ENCODE results near the gene KBTBD3. TPM values are rescaled to one million over a fixed set of nuclear protein-coding genes. Genes with fewer than 3 reads are reported as not detected.
A peak's percentile ranks its signal among the peaks of the same experiment; 100 is the strongest.

Gene KBTBD3
- total RNA-seq, 2 experiments from 2014 or later = 6.5 to 10.3 TPM

- Histone ChIP-seq H3K4me3 (ENCODE audit: low read depth, low read length, poor library complexity, severe bottlenecking) (no peak overlapping the region), H3K79me2 (ENCODE audit: insufficient read depth, low read depth, low read length) (peaks cover 75% of the 10 kb centered on the region), H3K36me3 (ENCODE audit: insufficient read depth, low read length) (peaks cover 95% of the 10 kb centered on the region), H3K9me2 (ENCODE audit: insufficient read depth, low read length) (no peaks in the 10 kb centered on the region), H3K9me3 (ENCODE audit: low read length) (no peaks in the 10 kb centered on the region), H4K20me1 (ENCODE audit: insufficient read depth, low read length) (peaks cover 24% of the 10 kb centered on the region; the same call in 1 of the 2 replicates), H3K4me2 (ENCODE audit: low read length) (no peak overlapping the region), H3K27ac (ENCODE audit: low read depth, low read length, poor library complexity, severe bottlenecking) (no peak overlapping the region), H3K4me1 (ENCODE audit: insufficient read depth, low read length, poor library complexity, severe bottlenecking) (no peaks in the 10 kb centered on the region), H2AFZ (ENCODE audit: low read length) (no peak overlapping the region)
- intact Hi-C loops (cut with micrococcal nuclease; ENCODE audit: unreplicated experiment) = no loop called here
- TF ChIP-seq, protein P1, sequence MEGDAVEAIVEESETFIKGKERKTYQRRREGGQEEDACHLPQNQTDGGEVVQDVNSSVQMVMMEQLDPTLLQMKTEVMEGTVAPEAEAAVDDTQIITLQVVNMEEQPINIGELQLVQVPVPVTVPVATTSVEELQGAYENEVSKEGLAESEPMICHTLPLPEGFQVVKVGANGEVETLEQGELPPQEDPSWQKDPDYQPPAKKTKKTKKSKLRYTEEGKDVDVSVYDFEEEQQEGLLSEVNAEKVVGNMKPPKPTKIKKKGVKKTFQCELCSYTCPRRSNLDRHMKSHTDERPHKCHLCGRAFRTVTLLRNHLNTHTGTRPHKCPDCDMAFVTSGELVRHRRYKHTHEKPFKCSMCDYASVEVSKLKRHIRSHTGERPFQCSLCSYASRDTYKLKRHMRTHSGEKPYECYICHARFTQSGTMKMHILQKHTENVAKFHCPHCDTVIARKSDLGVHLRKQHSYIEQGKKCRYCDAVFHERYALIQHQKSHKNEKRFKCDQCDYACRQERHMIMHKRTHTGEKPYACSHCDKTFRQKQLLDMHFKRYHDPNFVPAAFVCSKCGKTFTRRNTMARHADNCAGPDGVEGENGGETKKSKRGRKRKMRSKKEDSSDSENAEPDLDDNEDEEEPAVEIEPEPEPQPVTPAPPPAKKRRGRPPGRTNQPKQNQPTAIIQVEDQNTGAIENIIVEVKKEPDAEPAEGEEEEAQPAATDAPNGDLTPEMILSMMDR (conservative IDR thresholded peaks at IDR 0.05; ENCODE audit: low read length) = no peak
- no peak for TF ChIP-seq EZH2phosphoT487 (IDR thresholded peaks at IDR 0.05; ENCODE audit: borderline replicate concordance, low read depth, low read length)
- ChIA-PET POLR2A (interaction anchor here (1.0 kb wide), 1 partner anchor 8 kb away, joined by 3 read pairs; no protein-coding TSS in a partner anchor), CTCF (ENCODE audit: unreplicated experiment) (no interaction called here)
- BruUV-seq (replicated peaks) = no TSS peak
- DNase-seq (ENCODE audit: low spot score) = no peak
These were observed 11.7 kb upstream of the KBTBD3 start for GRCh38 chr11:106088896-106089295.

DNA sequence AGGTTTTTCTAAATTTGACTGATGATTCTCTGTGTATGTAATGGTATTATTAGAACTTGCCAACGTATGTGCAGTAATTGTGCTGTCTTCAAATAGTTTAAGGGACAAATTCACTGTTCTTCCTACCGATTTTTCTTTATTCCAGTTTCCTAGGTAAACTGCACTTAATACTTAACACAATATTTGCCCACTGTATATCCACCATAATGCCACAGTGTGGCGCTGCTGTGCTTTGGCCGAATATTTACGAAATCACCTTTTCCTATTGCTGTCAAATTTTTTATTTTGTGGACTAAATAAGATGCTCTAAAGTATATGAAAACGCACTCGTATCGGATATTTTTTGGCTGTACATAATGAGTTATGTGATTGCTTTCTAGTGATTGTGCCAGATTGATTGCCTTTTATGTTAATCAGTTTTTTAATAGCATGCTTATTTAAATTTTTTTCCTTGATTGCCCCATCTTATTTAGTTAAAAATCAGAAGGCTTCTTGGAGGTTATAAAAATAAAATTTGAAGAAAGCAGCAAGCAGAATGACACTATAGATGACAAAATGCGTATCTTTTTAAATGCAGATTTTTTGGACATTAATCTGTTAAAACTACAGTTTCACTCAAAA is 10.8 kb upstream of the KBTBD3 start:
- Histone ChIP-seq H3K79me2 (ENCODE audit: insufficient read depth, low read depth, low read length) (peaks cover 84% of the 10 kb centered on the region), H3K9me2 (ENCODE audit: insufficient read depth, low read length) (no peaks in the 10 kb centered on the region), H3K36me3 (ENCODE audit: insufficient read depth, low read length) (peaks cover 94% of the 10 kb centered on the region), H3K9me3 (ENCODE audit: low read length) (no peaks in the 10 kb centered on the region), H3K27ac (ENCODE audit: low read depth, low read length, poor library complexity, severe bottlenecking) (no peak overlapping the region), H3K4me2 (ENCODE audit: low read length) (no peak overlapping the region), H2AFZ (ENCODE audit: low read length) (no peak overlapping the region), H4K20me1 (ENCODE audit: insufficient read depth, low read length) (peaks cover 27% of the 10 kb centered on the region; the same call in 1 of the 2 replicates), H3K4me1 (ENCODE audit: insufficient read depth, low read length, poor library complexity, severe bottlenecking) (no peaks in the 10 kb centered on the region), H3K4me3 (ENCODE audit: low read depth, low read length, poor library complexity, severe bottlenecking) (no peak overlapping the region)
- DNase-seq (ENCODE audit: low spot score) = peak; percentile 42
- intact Hi-C loops (cut with micrococcal nuclease; ENCODE audit: unreplicated experiment) = no loop called here
- POLR2A ChIA-PET = no interaction called here
- CTCF ChIA-PET (ENCODE audit: unreplicated experiment) = interaction anchor here (0.5 kb wide), 1 partner anchor 11 kb away, joined by 4 read pairs; the partner anchor contains the start of gene KBTBD3
- no TSS peak for BruUV-seq (replicated peaks)
- TF ChIP-seq, protein P1 (conservative IDR thresholded peaks at IDR 0.05; ENCODE audit: low read length) = peak; percentile 96
- no peak for TF ChIP-seq EZH2phosphoT487 (IDR thresholded peaks at IDR 0.05; ENCODE audit: borderline replicate concordance, low read depth, low read length)

DNA sequence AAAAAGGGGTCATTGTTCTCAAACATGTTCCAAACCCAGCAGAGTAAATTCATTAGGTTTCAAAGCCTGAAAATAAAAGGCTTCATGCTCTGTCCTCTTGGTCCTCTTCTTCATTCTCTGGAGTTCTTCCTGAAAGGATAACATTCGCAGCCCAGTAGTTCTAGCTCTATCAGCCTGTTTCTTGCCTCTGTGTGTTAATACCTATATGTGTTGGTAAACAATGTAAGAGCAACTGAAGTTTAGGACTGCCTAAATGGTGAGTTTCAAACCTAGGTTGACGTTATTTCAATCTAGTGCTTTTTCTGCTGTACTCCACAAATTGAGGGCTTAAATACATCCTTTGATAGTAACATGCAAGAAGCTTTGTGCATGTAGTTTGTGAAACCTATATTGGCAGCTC is 9.7 kb upstream of the KBTBD3 start:
- Histone ChIP-seq H3K27ac (ENCODE audit: low read depth, low read length, poor library complexity, severe bottlenecking) (no peak overlapping the region), H3K36me3 (ENCODE audit: insufficient read depth, low read length) (peaks cover 94% of the 10 kb centered on the region), H3K4me3 (ENCODE audit: low read depth, low read length, poor library complexity, severe bottlenecking) (no peak overlapping the region), H3K4me2 (ENCODE audit: low read length) (no peak overlapping the region), H3K79me2 (ENCODE audit: insufficient read depth, low read depth, low read length) (peaks cover 95% of the 10 kb centered on the region), H2AFZ (ENCODE audit: low read length) (no peak overlapping the region), H3K9me3 (ENCODE audit: low read length) (no peaks in the 10 kb centered on the region), H3K9me2 (ENCODE audit: insufficient read depth, low read length) (no peaks in the 10 kb centered on the region), H3K4me1 (ENCODE audit: insufficient read depth, low read length, poor library complexity, severe bottlenecking) (no peaks in the 10 kb centered on the region), H4K20me1 (ENCODE audit: insufficient read depth, low read length) (peaks cover 35% of the 10 kb centered on the region; the same call in 1 of the 2 replicates)
- DNase-seq (ENCODE audit: low spot score) = no peak
- intact Hi-C loops (cut with micrococcal nuclease; ENCODE audit: unreplicated experiment) = no loop called here
- no TSS peak for BruUV-seq (replicated peaks)
- no peak for TF ChIP-seq EZH2phosphoT487 (IDR thresholded peaks at IDR 0.05; ENCODE audit: borderline replicate concordance, low read depth, low read length)
- TF ChIP-seq, protein P1 (conservative IDR thresholded peaks at IDR 0.05; ENCODE audit: low read length) = no peak
- CTCF ChIA-PET (ENCODE audit: unreplicated experiment) = no interaction called here
- POLR2A ChIA-PET = interaction anchor here (3.1 kb wide), 1 partner anchor 11 kb away, joined by 10 read pairs; the partner anchor contains the start of gene KBTBD3

Measured in OCI-LY7 (cell line).